ENCODE results near the gene IMPG1.

IMPG1 gene

DNA sequence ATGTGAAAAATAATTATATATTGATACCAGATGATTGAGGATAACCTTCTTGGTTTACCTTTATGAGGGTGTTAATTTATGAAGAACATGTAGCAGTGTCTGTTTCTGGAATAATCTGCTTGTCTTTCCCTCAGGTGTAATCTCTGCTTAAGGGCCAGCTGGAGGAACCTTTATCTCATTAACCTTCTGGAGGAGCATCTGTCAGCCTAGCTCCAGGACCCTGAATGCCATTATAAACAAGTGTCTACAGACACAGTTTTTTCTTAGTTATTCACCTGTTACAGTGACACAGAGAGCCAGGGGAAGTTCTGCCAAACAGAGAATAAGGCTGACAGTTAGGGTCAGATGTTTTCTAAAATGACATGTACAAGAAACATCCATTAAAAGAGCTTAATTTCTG lies at the start of gene IMPG1:
Gene IMPG1, minus strand, starts transcription at position 101 of the 400 bp plus-strand sequence. CDS start 174 bp downstream, outside the sequence.
- no peak for DNase-seq

DNA sequence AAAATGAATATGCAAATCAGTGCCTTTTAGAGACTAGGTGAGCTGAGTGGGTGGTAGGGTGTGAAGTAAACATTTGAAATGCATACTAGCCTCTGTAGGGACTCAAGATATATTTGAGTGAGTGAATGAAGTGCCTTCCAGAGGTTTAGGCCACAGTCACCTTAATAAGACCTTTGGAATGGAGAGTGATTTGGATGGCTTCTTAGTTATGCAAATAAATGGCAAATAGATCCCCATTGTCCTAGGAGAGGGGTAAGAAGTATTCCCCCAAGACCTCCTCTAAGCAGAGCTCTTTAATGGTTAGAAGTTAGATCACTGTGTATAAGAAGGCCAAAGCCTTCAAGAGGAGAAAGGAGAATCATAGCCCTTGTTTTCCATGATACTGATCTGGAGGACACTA lies 47.8 kb upstream of the IMPG1 start:
- DNase-seq, result no peak

GRCh38 chr6:76073281-76073680 lies 819 bp upstream of the IMPG1 start:
- DNase-seq, result no peak

DNA sequence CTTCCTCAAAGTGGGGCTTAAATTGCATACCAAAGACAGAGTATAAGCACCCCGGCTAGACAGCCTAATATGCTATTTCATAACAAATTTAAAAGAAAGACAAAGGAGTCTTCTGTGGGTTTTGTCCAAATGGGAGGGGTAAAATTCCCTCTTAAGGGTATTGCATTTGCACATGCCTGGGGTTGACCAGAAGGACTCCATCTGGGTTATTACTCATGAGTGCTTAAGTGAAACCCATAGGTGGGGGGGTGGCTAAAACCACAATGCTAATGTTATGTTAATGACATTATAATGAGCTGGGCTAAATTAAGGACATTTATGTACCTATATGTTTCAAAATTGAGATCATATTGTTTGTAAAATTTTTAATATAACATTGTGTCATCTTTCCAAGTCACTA lies 15.0 kb downstream of the IMPG1 start:
- DNase-seq, result no peak

DNA sequence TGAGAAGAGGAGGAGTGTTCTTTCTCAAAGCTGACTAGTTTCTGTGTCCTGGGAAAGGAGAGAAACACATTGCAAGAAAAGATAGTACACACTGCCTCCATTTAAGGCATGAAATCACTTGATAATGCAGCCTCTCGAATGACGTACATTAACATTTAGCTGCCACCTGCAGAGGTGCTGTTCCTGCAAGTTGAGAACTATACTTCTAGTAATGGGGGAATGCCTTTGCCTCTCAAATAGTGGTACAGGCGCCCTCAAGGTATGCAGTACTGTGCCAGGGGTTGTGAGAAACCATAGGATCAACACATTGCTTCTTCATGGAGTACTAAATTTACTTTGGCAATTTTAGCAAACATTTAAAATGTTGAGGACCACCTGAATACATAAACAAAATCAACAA lies 20.1 kb downstream of the IMPG1 start:
- no peak for DNase-seq

GRCh38 chr6:76043690-76044089 lies 28.8 kb downstream of the IMPG1 start:
- DNase-seq, result no peak

- DNase-seq, result no peak
These were observed 36.7 kb downstream of the IMPG1 start for GRCh38 chr6:76035713-76036112.

GRCh38 chr6:76026101-76026500 lies 46.4 kb downstream of the IMPG1 start:
- no peak for DNase-seq

- no peak for DNase-seq
These were observed 57.6 kb downstream of the IMPG1 start for GRCh38 chr6:76014626-76015530.

DNA sequence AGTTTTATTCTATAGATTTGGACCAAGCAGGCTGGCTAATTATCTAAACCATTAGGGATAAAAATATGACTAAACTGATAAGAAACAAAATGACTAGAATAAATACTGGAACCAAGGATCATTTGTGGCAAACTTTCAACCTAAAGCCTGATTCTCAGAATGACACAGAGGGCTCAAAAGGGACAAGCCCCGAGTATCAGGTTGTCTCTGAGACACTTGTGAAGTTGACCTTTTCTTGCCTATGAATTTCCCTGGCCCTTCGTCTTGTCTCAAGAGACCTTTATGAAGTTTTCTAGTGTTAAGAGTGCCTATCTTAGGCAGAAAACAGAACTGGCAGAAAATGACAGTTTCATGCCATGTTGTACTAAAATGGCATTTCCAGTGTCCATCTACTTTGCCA lies 68.3 kb downstream of the IMPG1 start:
- DNase-seq, result no peak

DNA sequence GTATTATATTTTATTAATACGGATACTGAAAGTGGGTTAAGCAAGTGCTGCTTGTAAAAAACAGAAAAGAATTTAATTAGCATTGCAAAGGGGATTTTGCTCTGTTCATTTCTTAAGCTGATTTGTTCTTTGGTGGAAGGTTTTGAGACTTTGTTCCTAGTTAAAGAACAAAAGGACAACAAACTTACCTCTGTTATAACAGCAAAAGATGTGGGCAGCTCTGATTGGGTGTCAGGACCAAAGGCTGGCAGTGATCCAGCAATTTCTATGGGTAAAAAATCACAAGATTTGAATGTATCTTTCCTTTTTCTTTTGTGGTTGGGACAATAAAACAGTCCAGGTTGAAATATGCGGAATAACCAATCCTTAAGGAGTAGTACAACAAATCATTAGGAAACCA lies 68.8 kb downstream of the IMPG1 start:
- no peak for DNase-seq

DNA sequence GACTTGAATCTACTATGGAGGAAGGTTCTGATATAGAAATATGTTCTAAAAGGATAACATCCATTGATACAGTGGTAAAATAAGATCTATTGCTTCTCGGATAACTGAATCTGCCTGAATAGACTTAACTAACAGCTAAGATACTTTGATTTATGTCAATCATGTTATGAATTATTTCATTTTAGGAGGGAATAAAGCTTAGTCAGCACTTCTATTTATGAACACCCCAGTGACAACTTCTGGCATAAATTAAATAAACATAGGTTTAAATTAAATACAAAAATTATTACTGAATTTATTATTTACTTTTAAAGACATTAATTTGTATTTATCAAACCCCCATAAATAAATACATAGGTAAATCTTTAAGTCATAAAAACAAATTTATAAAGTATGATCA lies 69.3 kb downstream of the IMPG1 start:
- no peak for DNase-seq

- DNase-seq, result no peak
These were observed 71.8 kb downstream of the IMPG1 start for GRCh38 chr6:76000629-76001028.

DNA sequence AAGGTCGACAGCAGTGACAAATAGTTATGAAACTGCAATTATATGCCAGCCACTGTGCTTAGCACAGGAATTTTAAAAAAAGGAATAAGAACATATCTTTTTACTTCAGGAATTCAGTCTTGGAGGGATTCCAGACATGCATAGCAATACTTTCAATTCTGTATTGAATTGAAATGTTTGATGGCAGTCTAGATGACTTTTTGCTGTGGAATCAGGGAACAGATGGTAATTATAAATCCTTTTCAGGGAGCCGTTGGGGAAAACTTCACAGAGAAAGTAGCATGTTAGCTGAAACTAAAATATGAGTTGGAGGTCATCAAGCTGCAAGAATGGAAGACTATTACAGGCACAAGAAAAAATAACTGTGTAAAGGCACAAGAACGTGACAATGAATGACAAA lies 74.8 kb downstream of the IMPG1 start:
- DNase-seq, result no peak

DNA sequence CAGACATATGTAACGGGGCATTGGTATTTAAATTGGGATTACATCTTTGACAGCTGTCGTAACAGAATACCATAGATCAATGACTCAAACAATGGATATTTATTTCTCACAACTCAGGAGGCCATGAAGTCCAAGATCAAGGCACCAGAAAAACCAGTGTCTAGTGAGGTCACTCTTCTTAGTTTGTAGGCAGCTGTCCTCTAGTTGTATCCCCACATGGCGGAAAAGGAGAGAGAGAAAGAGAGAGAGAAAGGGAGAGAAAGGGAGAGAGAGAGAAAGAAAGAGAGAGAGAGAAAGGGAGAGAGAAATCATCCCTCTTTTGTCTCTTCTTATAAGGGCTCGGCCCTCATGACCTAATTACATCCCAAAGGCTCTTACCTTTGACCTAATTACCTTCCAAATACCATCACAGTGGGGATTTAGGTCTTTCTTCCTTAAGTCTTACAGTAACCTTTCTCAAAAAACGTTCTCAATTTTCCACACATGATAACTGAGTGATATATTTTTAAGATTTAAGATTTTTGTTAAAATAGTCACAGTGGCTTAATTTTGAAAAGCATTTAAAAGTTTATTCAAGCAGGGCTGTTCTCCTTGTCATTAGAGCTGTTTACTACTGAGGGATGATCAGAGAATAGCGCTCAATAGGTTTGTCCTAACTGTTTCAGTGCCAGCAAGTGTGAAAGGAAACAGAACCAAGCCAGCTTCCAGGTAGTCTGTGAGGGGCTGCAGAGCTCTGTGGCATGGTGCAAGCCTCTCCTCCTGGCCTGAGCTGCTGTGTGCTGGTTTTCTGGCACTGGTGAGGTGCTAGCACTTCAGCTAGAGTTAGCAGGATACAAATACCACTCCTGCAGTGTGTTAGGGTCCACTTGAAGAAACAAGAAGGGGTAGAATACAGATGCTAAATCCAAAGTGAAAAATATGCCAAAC lies 79.0 kb downstream of the IMPG1 start:
- DNase-seq, result no peak

- DNase-seq, result no peak
These were observed 80.5 kb downstream of the IMPG1 start for GRCh38 chr6:75991941-75992340.

- no peak for DNase-seq
These were observed 85.5 kb downstream of the IMPG1 start for GRCh38 chr6:75986935-75987334.

DNA sequence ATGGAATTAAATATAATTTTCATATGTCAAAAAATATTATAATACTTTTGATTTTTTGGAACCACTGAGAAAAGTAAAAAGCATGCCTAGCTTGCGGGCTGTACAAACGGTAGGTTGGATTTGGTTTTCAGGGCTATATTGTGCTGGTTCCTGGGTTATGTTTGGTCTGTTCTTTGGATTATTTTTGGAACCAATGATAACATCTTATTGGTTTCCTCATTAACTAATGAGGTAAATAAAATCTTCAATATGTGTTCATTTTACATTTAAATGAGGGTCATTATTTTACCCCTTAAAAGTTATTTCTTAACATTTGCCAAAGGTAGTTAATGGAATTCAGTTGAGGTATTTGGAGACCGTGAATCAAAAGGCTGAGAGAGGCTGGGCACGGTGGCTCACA lies 96.6 kb downstream of the IMPG1 start:
- no peak for DNase-seq

DNA sequence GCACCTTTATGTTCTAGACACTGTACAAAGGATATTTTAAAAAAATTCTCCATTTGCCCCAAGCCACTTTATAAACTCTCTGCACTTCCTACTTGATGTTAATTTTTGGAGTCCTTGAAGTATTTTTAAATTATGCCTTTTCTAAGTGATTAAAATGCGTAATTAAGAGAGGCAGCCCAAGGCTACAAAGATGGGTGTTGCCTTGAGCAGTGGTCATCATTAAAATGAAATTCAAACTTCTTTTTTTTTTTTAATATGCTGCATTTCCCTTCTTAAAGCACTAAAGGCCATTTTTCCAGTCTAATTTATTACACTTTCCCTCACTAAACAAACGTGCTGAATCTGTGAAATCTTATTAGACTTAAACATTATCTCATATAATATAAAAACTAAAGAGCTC lies 102.4 kb downstream of the IMPG1 start:
- no peak for DNase-seq

GRCh38 chr6:75968143-75968542 lies 104.3 kb downstream of the IMPG1 start:
- DNase-seq, result no peak

GRCh38 chr6:75963569-75963968 lies 108.9 kb downstream of the IMPG1 start:
- no peak for DNase-seq

GRCh38 chr6:75952128-75952527 lies 120.3 kb downstream of the IMPG1 start:
- DNase-seq, result no peak

DNA sequence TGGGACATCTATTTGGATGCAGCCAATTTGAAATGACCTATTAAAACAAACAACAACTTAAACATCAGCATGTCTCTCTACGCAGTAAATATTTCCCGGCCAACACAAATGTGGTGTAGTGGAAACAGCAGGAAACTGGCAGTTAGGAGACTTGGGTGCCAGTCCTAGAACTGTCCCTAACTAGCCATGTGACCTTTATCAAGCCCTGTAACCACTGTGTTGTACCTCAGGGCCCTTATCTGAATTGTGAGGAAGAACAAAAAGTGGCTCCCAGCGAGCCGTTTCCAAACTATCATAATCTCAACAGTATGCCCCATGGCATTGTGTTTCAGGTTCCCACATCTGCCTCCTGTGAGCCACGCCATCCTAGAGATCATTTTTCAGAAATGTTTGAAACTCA lies 124.5 kb downstream of the IMPG1 start:
- no peak for DNase-seq

Measured in stimulated activated CD4-positive, alpha-beta T cell treated with anti-CD3 and anti-CD28 coated beads, Interleukin-12 subunit alpha, Interleukin-12 subunit beta, amount 100 ng/mL, for 4 hours (primary cell).